Ovary (tissue), 3 donors: ENCODE results near the gene ANKRD10.

Source experiments
- EP300 ChIP-seq: sonication (generic); formaldehyde crosslinking; IDR thresholded peaks from one replicate; pipeline ENCODE4 v1.6.1; 2017; ENCODE audit warnings: antibody characterized with exemption
- POLR2A ChIP-seq: fragments of 450-650 bp; IDR thresholded peaks from one replicate; pipeline ENCODE4 v1.6.1; 2017; ENCODE audit warnings: antibody characterized with exemption, mild to moderate bottlenecking, moderate library complexity
- TF ChIP-seq, protein P1 (sequence below), 3 donors: fragments of 450-650 bp in 2 of 3; fragments of 200-600 bp in 1 of 3; IDR thresholded peaks; one replicate each; pipeline versions ENCODE4 v1.5.1 to v1.8.0; 2016 to 2022; ENCODE audit warnings: antibody characterized with exemption in 3 of 3, mild to moderate bottlenecking in 1 of 3
- donor health status: DM: no; HTN: no; CAD: no.

DNA sequence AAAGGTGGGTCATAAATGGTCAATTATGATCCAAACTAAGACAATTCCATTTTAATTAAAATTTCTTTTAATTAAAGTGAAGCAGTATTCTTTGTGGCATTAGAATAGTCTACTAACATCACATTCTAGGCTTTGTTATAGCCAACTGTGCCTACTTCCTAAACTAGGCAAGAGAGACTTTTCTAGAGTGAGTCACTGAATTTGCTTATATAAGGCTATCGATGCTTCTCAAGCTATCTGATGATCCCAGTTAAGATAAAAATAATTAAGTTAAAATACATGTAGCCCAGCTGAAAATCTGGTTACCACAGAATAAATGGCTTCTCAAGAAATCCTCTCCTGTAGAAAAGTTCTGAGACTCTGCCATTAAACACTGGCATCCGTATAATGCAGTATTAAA is 12.5 kb downstream of the ANKRD10 start:
- TF ChIP-seq, protein P1, sequence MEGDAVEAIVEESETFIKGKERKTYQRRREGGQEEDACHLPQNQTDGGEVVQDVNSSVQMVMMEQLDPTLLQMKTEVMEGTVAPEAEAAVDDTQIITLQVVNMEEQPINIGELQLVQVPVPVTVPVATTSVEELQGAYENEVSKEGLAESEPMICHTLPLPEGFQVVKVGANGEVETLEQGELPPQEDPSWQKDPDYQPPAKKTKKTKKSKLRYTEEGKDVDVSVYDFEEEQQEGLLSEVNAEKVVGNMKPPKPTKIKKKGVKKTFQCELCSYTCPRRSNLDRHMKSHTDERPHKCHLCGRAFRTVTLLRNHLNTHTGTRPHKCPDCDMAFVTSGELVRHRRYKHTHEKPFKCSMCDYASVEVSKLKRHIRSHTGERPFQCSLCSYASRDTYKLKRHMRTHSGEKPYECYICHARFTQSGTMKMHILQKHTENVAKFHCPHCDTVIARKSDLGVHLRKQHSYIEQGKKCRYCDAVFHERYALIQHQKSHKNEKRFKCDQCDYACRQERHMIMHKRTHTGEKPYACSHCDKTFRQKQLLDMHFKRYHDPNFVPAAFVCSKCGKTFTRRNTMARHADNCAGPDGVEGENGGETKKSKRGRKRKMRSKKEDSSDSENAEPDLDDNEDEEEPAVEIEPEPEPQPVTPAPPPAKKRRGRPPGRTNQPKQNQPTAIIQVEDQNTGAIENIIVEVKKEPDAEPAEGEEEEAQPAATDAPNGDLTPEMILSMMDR (IDR thresholded peaks at IDR 0.05): no peak
- TF ChIP-seq POLR2A (no peak), EP300 (no peak)
